HEK293 (cell line): Measurements from ENCODE around the gene RPL11.

Source experiments
- CTCF ChIP-seq: fragments of 450-650 bp; formaldehyde crosslinking; IDR thresholded peaks from 2 replicates; pipeline ENCODE4 v1.5.1; 2016; ENCODE audit warnings: missing biosample characterization, missing genetic modification characterization
- HOXA7 ChIP-seq: sonication (generic); formaldehyde crosslinking; IDR thresholded peaks from 2 replicates; pipeline ENCODE4 v1.8.1; 2022; ENCODE audit warnings: missing genetic modification reagents, borderline replicate concordance
- YY1 ChIP-seq: fragments of 450-650 bp; formaldehyde crosslinking; IDR thresholded peaks from 2 replicates; pipeline ENCODE4 v1.5.1; 2018; ENCODE audit warnings: missing biosample characterization, missing genetic modification characterization
- ZBTB26 ChIP-seq: fragments of 450-650 bp; formaldehyde crosslinking; optimal IDR thresholded peaks from 2 replicates; pipeline ENCODE3; 2016; ENCODE audit warnings: missing biosample characterization, mild to moderate bottlenecking, missing genetic modification characterization
- ZBTB7A ChIP-seq: fragments of 450-650 bp; formaldehyde crosslinking; IDR thresholded peaks from 2 replicates; pipeline ENCODE4 v1.5.1; 2016; ENCODE audit warnings: low read depth, missing biosample characterization, missing genetic modification characterization
- ZNF26 ChIP-seq: fragments of 450-650 bp; formaldehyde crosslinking; IDR thresholded peaks from 2 replicates; pipeline ENCODE4 v1.5.1; 2016; ENCODE audit warnings: missing biosample characterization, missing genetic modification characterization
- ZNF362 ChIP-seq: fragments of 450-650 bp; formaldehyde crosslinking; IDR thresholded peaks from 2 replicates; pipeline ENCODE4 v1.5.1; 2016; ENCODE audit warnings: missing biosample characterization, missing genetic modification characterization
- ZNF398 ChIP-seq: fragments of 450-650 bp; formaldehyde crosslinking; IDR thresholded peaks from 2 replicates; pipeline ENCODE4 v1.5.1; 2017; ENCODE audit warnings: missing biosample characterization, missing genetic modification characterization

- TF ChIP-seq ZBTB7A (tag by site-specific recombination) (no peak), ZBTB26 (tag by site-specific recombination) (no peak), CTCF (tag by site-specific recombination) (no peak), HOXA7 (CRISPR knock-in tag) (no peak), YY1 (no peak), ZNF362 (tag by site-specific recombination) (no peak), ZNF26 (tag by site-specific recombination) (no peak), ZNF398 (tag by site-specific recombination) (no peak)
Observed at GRCh38 chr1:23720256-23720995, 28.8 kb downstream of the RPL11 start.
